Measurements from ENCODE around the gene GNB1L. TPM values are rescaled to one million over a fixed set of nuclear protein-coding genes. Genes with fewer than 3 reads are reported as not detected.

The GNB1L gene
- total RNA-seq, 1 experiment from 2014 or later, result 15.8 TPM

DNA sequence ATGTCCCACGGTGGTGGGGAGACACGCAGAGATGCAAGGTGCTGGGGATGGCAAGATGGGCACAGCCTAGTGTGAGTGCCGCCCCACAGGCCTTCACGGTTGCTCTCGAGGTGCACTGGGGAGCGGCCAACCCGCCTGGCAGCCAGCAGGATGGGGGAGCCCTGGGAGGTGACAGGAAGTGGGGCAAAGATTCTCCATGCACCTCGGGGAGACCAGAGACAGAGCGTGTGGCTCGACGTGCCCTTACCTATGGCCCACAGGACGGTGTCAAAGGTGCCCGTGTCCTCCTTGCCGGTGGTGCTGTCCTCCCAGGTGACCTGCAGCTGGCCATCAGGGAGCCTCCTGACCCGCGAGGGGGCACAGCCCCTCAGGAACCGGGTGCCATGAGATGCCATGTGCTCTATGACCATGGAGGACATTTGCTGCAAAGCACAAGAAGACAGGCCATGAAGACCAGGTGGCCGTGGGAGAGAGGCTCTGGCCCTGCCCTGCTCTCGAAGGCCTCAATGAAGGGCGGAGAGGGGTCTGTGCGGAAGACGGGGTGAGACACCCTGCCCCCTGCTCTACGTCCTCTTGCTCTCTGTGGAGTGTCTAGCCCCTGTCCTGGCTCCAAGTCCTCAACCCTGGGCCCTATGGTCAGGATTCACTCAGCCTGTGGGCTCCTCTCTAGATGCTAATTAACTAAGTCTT, 40.6 kb upstream of the GNB1L start:
- peaks cover 19% of the 10 kb centered on the region for H3K4me1 ChIP-seq
- Mint-ChIP-seq H3K36me3 (ENCODE audit: insufficient read depth, unreplicated experiment) (peaks cover 18% of the 10 kb centered on the region), H3K27me3 (ENCODE audit: insufficient read depth, unreplicated experiment) (no peaks in the 10 kb centered on the region), H3K4me1 (ENCODE audit: low read depth, unreplicated experiment) (peaks cover 14% of the 10 kb centered on the region), H3K27ac (ENCODE audit: unreplicated experiment) (no peak overlapping the region), H3K4me3 (ENCODE audit: unreplicated experiment) (no peak overlapping the region), H3K9me3 (ENCODE audit: unreplicated experiment) (no peaks in the 10 kb centered on the region)
- TF ChIP-seq, protein P1, sequence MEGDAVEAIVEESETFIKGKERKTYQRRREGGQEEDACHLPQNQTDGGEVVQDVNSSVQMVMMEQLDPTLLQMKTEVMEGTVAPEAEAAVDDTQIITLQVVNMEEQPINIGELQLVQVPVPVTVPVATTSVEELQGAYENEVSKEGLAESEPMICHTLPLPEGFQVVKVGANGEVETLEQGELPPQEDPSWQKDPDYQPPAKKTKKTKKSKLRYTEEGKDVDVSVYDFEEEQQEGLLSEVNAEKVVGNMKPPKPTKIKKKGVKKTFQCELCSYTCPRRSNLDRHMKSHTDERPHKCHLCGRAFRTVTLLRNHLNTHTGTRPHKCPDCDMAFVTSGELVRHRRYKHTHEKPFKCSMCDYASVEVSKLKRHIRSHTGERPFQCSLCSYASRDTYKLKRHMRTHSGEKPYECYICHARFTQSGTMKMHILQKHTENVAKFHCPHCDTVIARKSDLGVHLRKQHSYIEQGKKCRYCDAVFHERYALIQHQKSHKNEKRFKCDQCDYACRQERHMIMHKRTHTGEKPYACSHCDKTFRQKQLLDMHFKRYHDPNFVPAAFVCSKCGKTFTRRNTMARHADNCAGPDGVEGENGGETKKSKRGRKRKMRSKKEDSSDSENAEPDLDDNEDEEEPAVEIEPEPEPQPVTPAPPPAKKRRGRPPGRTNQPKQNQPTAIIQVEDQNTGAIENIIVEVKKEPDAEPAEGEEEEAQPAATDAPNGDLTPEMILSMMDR (IDR thresholded peaks at IDR 0.05; ENCODE audit: insufficient read depth in 1 of 2, low read depth in 1 of 2, low read length in 1 of 2, severe bottlenecking in 1 of 2, unreplicated experiment in 1 of 2), result no peak
- H3K27me3 ChIP-seq (replicated peaks; ENCODE audit: control insufficient read depth, insufficient read depth, low read length), result no peaks in the 10 kb centered on the region
- no peaks in the 10 kb centered on the region for H3K9me3 ChIP-seq
- H3K4me3 ChIP-seq (ENCODE audit: low read depth, low read length), result no peak overlapping the region
- CTCF ChIA-PET, result no interaction called here
- BruUV-seq (replicated peaks), result no TSS peak
- no peak for DNase-seq
- no peaks in the 10 kb centered on the region for H3K36me3 ChIP-seq (ENCODE audit: control insufficient read depth, insufficient read depth, low read length)
- POLR2A ChIA-PET, result no interaction called here
- intact Hi-C loops (cut with micrococcal nuclease; ENCODE audit: unreplicated experiment), result no loop called here

DNA sequence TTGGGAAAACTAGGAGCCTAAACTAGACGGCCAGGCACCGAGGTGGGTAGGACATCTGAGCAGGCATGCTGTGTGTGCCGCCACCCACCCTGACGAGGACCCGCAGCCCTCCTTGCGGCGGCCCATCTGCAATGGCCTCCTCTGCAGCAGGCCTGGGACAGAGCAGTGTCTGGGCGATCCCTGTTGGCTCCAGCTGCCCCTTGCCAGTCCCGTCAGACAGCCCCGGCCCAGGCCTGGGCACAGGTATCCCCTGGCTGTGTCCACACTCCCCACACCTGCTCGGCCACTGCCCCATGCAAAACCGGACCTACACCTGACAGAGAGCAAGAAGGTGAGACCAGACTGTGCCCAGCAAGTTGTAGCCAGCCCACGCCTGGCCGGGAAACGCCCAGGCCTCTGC, 38.7 kb upstream of the GNB1L start:
- Histone ChIP-seq H3K36me3 (ENCODE audit: control insufficient read depth, insufficient read depth, low read length) (no peaks in the 10 kb centered on the region), H3K27me3 (replicated peaks; ENCODE audit: control insufficient read depth, insufficient read depth, low read length) (no peaks in the 10 kb centered on the region), H3K9me3 (no peaks in the 10 kb centered on the region), H3K4me3 (ENCODE audit: low read depth, low read length) (no peak overlapping the region), H3K4me1 (peaks cover 19% of the 10 kb centered on the region)
- H3K36me3 Mint-ChIP-seq (ENCODE audit: insufficient read depth, unreplicated experiment), result peaks cover 18% of the 10 kb centered on the region
- ChIA-PET POLR2A (no interaction called here), CTCF (no interaction called here)
- H3K27ac Mint-ChIP-seq (ENCODE audit: unreplicated experiment), result peak overlapping the region; percentile 40
- no TSS peak for BruUV-seq (replicated peaks)
- no peaks in the 10 kb centered on the region for H3K9me3 Mint-ChIP-seq (ENCODE audit: unreplicated experiment)
- intact Hi-C loops (cut with micrococcal nuclease; ENCODE audit: unreplicated experiment), result no loop called here
- TF ChIP-seq, protein P1 (IDR thresholded peaks at IDR 0.05; ENCODE audit: insufficient read depth in 1 of 2, low read depth in 1 of 2, low read length in 1 of 2, severe bottlenecking in 1 of 2, unreplicated experiment in 1 of 2), result no peak
- H3K27me3 Mint-ChIP-seq (ENCODE audit: insufficient read depth, unreplicated experiment), result no peaks in the 10 kb centered on the region
- peaks cover 14% of the 10 kb centered on the region for H3K4me1 Mint-ChIP-seq (ENCODE audit: low read depth, unreplicated experiment)
- H3K4me3 Mint-ChIP-seq (ENCODE audit: unreplicated experiment), result no peak overlapping the region
- no peak for DNase-seq

DNA sequence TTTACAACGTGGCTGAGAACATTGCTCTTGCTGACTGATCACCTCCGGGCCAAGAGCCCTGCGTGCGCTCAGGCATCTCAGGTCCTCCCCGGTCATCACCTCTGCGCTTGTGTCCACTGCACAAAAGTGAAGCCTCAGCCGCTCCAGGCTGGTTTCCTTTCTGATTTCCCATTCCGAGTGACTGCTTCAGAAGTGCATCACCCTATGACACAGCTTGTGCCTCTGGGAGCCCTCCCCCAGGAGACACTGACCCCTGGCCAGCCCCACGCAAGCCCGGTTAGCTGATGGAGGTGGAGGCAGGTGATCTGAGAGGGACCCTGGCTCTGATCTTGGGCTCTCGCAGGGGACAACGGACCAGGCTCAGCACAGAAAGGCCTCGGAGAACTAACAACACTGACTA, 38.3 kb upstream of the GNB1L start:
- peaks cover 14% of the 10 kb centered on the region for H3K4me1 Mint-ChIP-seq (ENCODE audit: low read depth, unreplicated experiment)
- Histone ChIP-seq H3K27me3 (replicated peaks; ENCODE audit: control insufficient read depth, insufficient read depth, low read length) (no peaks in the 10 kb centered on the region), H3K36me3 (ENCODE audit: control insufficient read depth, insufficient read depth, low read length) (no peaks in the 10 kb centered on the region), H3K4me3 (ENCODE audit: low read depth, low read length) (no peak overlapping the region), H3K9me3 (no peaks in the 10 kb centered on the region), H3K4me1 (peaks cover 19% of the 10 kb centered on the region)
- BruUV-seq (replicated peaks), result no TSS peak
- peaks cover 18% of the 10 kb centered on the region for H3K36me3 Mint-ChIP-seq (ENCODE audit: insufficient read depth, unreplicated experiment)
- peak overlapping the region; percentile 40 for H3K27ac Mint-ChIP-seq (ENCODE audit: unreplicated experiment)
- ChIA-PET CTCF (no interaction called here), POLR2A (no interaction called here)
- H3K9me3 Mint-ChIP-seq (ENCODE audit: unreplicated experiment), result no peaks in the 10 kb centered on the region
- H3K27me3 Mint-ChIP-seq (ENCODE audit: insufficient read depth, unreplicated experiment), result no peaks in the 10 kb centered on the region
- DNase-seq, result no peak
- intact Hi-C loops (cut with micrococcal nuclease; ENCODE audit: unreplicated experiment), result no loop called here
- no peak overlapping the region for H3K4me3 Mint-ChIP-seq (ENCODE audit: unreplicated experiment)
- TF ChIP-seq, protein P1 (IDR thresholded peaks at IDR 0.05; ENCODE audit: insufficient read depth in 1 of 2, low read depth in 1 of 2, low read length in 1 of 2, severe bottlenecking in 1 of 2, unreplicated experiment in 1 of 2), result no peak
